ENCODE results near the gene CDC23.
A peak's percentile ranks its signal among the peaks of the same experiment; 100 is the strongest.
"Not testable (repeated sequence)": the region's sequence is repeated elsewhere in the genome, so short reads cannot be mapped to it uniquely, and the experiment has no call there.

The CDC23 gene, protein sequence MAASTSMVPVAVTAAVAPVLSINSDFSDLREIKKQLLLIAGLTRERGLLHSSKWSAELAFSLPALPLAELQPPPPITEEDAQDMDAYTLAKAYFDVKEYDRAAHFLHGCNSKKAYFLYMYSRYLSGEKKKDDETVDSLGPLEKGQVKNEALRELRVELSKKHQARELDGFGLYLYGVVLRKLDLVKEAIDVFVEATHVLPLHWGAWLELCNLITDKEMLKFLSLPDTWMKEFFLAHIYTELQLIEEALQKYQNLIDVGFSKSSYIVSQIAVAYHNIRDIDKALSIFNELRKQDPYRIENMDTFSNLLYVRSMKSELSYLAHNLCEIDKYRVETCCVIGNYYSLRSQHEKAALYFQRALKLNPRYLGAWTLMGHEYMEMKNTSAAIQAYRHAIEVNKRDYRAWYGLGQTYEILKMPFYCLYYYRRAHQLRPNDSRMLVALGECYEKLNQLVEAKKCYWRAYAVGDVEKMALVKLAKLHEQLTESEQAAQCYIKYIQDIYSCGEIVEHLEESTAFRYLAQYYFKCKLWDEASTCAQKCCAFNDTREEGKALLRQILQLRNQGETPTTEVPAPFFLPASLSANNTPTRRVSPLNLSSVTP

DNA sequence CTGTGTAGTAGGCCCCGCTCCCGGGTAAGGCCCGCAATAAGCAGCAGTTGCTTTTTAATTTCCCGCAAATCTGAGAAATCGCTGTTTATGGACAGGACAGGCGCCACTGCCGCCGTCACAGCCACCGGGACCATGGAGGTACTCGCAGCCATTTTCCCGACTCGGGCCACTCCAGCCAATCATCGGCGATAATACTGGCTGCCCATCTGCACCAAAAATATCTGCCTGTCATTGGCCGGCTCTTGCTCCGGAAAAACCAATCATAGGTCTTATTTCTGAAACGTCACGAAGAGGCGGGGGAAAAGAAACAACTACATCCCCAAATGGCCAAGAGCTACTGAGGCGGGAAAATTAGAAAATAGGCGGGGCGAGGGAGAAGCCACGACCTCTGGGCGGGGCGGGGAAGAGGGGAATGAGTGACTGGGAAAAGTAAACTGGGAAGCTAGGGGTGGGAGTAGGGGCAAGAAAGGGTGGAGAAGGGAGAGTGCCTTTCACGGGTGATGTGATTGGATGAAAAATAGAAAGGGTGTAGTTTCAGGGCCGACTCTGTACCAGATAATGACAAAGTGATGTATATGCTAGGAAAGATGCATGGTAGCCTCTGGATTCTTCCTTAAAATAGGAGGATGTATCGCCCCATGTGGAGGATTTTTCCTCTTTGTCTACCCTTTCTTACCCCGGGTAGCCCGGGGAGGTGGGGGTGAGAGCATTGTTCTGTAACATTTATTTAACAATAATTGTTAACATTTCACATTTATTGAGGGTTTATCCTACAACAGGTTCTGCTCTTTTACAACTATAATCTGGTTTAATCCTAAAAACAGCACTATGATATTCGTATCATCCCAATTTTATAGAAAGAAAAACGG, at the start of gene CDC23:
TSS of gene CDC23 (minus strand) at position 163 of the 869 bp plus-strand sequence. CDS start at position 152, 11 bp downstream.
- peak; percentile 98 for DNase-seq (ENCODE audit: low spot score)

DNA sequence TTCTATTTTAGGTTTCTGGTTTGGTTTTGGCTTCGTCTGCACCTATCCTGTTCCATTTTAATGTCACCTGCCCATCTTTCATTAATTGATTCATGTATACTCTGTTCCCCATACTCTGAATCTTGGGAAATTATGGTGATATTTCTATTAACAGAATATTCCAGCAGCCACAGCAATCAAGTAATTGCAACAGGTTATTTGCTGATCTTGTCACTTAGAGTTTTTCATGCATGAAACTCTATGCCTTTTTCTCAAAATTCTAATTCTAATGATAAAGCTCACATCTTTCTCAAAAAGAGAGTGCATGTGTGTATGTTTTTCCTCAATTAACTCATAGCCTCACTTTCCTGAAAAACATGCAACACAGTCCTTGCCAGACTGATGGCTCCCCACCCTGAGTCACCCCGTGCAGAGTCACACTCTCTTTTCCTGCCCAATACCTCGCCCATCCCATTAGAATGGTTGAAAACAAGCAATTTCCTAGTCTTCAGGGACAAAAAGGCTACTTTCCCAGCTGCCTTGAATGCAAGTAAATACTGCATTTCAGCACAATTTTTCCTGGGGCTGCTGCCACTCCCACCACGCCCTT, 45.7 kb upstream of the CDC23 start:
- no peak for DNase-seq (ENCODE audit: low spot score)

DNA sequence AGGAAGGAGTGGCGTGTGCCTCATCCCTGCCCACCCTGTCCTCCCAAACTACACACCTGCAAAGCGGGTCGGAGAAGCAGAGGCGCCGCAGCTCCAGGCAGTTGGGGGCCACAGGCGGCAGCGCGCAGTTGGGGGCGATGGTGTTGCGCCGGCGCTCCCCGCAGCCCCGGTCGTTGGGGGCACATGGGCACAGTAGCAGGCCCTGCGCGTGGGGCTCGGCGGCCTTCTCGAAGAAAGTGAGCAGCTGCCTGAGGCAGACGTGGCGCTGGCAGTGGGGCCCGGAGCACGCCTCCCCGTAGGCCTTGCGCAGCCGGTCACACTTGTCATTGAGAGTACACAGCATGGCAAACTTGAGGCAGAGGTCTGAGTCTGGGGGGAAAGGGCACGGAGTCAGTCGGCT, 44.5 kb upstream of the CDC23 start:
- DNase-seq (ENCODE audit: low spot score) = no peak

DNA sequence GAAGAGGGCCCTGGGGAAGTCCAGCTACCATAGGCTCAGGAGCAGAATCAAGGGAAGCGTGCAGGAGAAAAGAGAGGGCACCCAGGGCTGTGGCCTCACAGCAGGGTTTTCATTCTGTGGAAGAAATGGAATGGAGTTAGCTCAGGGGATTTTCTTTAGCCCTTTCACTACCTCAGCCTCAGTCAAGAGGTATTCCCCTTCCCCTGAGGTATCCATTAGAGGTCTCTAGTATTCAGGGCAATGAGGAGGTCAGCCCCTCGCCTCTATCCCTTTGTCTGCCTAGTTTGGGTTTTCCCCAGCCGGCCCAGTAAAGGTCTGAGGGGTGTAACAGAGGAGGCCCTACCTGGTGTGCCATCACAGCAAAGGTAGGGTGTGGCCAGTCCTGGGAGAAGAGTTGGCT, 39.8 kb upstream of the CDC23 start:
- DNase-seq (ENCODE audit: low spot score) = no peak

DNA sequence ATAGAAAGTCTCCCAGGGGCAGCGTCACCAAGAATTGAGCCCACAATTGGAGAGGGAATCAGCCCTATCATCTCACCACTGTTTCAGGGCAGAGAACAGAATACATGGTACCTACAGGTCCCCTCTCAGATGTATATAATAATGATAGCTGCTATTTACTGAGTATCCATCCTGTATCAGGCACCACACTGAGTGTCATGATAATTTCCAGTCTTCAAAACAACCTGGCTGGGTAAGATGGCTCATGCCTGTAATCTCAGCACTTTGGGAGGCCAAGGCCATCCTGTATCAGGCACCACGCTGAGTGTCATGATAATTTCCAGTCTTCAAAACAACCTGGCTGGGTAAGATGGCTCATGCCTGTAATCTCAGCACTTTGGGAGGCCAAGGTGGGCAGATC, 34.7 kb upstream of the CDC23 start:
- DNase-seq (ENCODE audit: low spot score) = not testable (repeated sequence)

DNA sequence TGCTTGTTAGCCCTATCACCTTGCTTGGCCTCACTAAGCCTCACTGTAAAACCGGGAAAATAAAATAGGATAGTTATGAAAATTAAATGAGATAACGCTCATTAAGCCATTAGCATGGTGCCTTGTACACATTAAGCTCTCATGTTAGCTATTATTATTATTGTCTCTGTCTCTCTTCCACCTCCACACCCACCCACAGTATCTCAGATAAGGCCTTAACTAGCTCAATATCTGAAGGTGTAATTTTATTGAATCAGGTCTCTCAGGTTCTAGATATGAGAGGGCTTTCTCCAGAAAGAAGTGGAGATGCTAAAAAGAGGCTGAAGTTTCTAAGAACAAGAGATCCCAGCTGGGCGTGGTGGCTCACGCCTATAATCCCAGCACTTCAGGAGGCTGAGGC, 33.7 kb upstream of the CDC23 start:
- DNase-seq (ENCODE audit: low spot score) = no peak

DNA sequence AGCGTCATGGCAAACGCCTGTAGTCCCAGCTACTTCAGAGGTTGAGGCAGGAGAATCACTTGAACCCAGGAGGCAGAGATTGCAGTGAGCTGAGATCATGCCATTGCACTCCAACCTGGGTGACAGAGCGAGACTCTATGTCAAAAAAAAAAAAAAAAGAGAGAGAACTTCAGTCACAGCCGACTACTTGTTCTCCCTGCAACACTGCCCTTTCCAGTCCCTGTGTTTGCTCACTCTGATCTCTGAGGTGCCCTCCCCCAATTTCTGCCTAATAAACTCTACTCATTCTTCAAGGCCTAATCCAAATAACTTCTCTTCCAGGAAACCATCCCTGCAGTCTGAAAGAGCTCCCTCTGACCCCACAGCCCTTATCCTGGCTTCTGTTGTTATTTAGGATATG, 33.2 kb upstream of the CDC23 start:
- DNase-seq (ENCODE audit: low spot score) = no peak

DNA sequence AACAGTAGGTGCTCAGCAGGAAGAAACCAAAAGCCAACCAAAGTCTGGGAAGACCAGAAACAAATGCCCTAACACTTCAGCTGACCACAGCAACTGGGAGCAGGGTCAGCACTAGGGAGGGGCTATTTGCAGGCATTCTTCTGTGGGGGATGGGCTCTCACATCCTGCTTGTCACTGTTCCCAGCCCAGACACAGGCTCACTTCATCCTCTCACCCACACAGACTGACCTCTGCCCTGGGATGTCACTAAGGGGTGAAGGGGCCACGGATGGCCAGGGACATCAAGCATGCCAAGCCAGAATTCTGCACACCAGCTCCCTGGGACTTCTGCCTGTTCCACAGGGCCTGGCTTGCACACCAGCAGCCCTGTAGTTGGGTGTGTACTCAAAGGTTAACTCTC, 32.6 kb upstream of the CDC23 start:
- DNase-seq (ENCODE audit: low spot score) = no peak

DNA sequence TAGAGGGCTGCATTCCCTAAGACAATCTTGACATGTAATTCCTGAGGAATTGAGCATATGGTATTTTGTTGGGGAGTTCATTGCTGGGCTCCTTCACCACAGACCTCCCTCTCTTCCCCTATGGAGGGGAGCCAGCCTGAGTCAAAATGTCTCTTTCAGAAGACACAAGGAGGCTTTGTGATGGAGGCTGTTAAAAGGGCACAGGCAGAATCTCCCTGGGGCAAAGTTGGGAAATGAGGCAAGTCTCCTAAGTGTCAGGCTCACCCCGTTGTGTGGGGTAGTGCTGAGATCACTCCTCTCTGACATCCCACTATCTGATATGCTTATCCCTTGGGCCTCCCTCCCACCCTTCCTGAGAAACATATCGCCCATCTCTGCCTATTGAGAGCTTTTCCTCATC, 30.7 kb upstream of the CDC23 start:
- DNase-seq (ENCODE audit: low spot score) = no peak

DNA sequence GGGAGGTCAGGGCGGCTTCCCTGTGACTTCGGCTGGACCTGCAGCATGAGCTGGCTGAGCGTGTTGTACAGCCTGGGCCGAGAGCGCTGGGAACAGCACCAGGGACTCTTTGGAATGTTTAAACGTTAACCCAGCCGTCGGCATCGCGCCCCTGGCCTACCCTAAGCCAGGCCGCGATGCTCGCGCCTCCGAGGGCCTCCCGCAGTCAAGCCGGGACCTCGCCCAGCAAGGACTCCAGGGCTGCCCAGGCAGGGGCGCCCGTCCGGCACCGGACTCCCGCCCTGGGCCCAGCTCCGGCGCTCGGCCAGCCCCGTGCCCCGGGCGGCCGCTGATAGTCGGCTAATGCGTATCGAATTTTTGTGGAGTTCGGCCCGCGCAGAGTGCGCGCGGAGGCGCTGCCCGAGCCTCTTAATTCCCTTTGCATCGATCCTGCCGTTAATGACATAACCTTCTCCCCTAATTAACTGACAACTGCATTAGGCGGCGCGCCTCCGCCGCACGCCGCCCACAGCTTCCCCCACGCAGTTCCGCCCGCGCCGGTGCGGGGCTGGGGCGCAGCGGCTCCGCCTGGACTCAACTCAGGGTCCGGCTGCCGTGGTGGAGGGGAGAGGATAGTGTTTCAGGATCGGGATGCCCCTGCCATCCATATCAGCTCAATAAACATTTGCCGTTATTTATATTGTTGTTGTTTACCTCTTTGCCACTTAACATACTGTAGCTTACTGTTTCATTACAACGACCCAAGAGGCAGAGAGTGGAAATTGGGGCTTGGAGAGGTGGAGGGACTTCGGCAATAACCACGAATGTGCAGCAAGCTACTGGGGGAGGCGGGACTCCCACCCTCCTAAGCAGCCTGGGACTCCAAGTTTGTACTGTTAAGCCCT, 28.8 kb upstream of the CDC23 start:
- no peak for DNase-seq (ENCODE audit: low spot score)

DNA sequence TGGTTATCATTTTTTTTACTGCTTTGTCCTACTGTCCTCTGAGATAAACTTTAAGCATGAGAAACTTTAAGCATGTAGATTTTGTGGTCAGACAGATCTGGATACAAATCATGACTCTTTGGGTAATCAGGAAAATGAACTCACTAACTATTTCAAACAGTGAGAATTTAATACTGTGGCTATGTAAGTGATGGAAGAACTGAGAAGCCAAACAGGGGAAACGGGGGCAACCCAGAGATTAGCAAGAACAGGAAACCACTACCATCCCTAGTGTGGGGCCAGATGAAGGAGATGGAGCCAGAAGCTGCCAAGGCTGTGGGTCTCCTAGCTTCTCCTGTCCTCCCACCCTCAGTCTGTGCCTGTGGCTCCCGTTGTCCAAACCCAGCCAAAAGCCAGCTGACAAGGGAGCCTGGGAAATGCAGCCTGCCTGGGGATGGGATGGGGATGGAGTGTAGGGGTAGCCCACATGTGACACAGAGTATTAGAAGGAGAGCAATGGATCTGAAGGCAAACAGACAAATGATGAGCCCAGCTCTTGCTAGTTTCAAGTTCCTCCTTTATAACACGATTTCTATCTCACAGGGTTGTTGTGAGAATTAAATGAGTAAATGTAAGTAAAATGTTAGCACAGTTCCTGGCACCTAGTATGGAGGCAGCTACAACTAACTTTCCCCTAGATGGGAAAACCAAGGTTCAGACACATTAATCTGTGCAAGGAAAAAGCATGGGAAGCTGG, 27.7 kb upstream of the CDC23 start:
- no peak for DNase-seq (ENCODE audit: low spot score)

DNA sequence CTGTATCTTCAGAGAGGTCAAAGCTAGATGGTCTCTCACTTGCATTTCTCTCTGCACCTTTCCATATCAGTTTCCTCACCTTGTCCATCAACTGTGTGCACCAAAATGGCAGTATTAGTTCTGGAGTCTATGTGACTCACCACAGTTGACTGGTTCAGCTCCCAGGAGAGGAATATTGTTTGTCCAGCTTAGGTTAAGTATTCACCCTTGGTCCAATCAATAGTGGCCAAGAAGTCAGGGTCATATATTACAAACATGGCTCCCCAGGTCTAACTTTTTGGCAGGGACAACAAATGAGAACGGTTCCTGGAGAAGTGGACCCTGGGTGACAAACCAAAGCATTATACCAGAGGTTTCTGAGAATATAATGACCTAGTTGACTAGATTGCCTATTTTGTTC, 24.9 kb upstream of the CDC23 start:
- DNase-seq (ENCODE audit: low spot score) = no peak

DNA sequence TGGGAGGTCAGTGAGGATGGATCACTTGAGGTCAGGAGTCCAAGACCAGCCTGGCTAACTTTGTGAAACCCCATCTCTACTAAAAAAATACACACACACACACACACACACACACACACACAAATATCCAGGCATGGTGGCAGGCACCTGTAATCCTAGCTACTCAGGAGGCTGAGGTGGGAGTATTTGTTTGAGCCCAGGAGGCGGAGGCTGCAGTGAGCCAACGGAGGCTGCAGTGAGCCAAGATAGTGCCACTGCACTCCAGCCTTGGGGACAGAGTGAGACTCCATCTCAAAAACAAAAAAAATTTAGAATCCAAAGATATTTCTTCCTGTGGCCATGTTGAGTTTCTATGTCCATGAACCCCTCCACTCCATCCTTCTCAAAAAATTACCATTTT, 21.5 kb upstream of the CDC23 start:
- no peak for DNase-seq (ENCODE audit: low spot score)

DNA sequence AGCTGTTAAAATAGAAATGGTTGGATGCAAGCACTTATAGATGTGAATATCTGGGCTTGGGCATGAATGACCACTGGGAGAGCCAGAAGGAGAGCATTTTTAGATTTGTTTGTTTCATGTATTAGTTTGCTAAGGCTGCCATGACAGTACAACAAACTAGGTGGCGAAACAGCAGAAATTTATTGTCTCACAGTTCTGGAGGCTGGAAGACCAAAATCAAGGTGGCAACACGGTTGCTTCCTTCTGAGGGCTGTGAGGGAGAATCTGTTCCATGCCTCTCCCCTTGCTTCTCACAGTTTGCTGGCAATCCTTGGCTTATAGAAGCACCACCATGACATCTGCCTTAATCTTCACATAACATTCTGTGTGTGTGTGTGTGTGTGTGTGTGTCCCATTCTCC, 20.2 kb upstream of the CDC23 start:
- DNase-seq (ENCODE audit: low spot score) = no peak

DNA sequence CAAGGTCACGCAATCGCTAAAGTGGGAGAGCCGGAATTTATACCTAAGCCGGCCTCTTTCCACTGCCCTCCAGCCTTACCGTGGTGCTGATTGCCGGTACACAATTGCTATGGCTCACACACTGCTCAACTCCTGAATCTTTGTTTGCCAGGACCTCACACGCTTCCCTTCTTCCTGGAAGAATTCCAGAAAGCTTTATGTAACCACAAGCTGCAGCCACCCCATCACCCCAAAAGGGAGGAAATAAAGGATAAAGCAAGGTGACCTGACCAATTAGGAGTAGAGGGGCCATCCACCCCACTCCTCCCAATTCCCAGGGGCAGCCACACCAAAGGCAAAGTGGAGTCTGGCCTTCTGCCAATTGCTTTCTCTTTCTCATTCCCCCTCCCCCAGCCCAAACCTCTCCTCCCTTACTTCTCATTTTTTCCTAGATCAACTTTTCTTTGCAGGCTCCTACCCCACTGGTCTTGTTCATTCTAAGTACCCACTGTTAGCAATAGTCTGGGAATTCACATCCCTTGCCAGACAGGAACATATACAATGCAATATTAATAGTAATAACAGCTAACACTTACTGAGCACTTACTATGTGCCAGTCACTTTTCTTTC, 18.0 kb upstream of the CDC23 start:
- no peak for DNase-seq (ENCODE audit: low spot score)

DNA sequence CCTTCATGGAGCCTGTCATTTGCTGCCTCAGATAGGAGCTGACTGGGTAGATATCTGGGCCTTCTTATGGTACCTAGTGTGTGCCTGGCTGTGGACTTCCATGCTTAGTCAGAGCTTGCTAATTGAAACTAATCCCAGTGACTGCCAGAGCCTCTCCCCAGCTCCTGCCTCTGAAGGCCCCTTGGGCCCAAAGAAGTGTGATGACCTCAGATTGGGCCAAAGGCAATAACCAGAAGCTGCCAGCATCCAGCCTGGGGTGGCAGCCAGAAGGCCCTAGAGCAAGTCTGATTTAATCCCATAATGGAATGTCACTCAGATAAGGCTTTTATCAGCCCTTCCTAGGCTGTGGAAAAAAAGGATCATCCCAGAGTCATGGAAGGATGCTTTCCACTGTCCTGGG, 17.1 kb upstream of the CDC23 start:
- DNase-seq (ENCODE audit: low spot score) = no peak

DNA sequence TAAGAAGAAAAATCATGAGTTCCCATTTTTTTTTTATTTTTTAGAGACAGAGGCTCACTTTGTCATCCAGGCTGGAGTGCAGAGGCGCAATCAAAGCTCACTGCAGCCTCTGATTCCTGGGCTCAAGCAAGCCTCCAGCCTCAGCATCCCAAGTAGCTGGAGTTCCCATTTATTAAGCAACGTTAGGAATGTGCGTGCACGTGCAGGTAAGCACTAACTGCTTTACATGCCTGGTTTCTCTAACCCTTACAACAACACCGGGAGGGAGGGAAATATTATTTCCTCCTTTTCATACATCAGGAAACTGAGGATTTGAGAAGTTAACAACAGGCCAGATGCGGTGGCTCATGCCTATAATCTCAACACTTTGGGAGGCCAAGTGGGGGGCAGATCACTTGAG, 16.3 kb upstream of the CDC23 start:
- no peak for DNase-seq (ENCODE audit: low spot score)

DNA sequence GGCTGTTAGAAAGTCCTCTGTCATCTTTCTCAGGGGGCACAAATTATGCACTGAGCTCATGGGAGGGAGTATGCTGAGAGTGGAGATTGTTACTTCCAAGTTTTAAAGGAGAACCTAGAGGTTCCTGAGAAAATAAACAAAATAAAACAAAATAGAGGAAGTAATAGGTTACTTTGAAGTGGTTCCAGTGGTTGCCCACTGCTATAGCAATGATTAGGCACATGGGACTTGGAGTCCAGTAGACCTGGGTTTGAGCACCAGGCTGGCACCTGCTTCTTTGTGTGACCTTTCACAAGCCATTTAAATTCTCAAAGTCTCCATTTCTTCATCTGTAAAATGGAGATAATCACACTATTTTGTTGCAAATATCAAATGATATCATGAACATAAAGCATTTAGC, 13.8 kb upstream of the CDC23 start:
- no peak for DNase-seq (ENCODE audit: low spot score)

DNA sequence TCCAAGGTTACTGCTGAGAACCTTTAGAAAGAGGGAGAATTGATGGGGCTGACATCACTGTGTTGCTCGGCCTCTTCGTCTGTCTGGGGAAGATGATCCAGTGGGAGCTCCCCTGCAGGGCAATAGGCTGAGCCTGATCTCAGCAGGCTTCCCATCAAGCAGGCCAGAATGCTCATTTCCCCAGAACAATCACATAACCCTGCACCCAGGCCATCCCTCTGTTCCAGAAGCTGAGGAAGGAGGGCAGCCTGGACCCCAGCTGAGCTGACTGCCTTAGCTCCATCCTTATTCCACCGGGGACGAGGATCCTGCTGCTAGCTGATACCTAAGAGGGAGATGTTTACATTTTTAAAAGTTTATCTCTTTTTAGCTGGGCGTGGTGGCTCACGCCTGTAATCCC, 11.6 kb upstream of the CDC23 start:
- DNase-seq (ENCODE audit: low spot score) = no peak

DNA sequence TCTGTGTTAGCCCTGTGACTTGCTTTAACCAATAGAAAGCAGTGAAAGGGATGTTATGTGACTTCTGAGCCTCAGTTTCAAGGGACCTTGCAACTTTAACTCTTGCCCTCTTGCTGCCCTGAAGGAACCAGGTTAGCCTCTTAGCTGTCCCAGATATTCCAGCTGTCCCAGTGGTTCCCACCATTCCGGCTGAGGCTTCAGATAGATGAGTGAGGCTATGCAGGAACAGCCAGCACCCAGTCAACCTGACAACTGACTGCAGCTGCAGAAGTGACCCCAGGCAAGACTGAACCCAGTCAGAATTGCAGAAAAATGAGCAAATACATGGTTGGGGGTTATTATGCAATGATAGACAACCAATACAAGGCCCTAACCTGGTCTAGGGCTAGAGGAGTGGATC, 10.4 kb upstream of the CDC23 start:
- DNase-seq (ENCODE audit: low spot score) = no peak

Data from hematopoietic multipotent progenitor cell treated with erythropoietin and hydrocortisone succinate and interleukin-3 and kit ligand, for 15 days (in vitro differentiated cells).